ENCODE measurements around the gene MMP10.

DNA sequence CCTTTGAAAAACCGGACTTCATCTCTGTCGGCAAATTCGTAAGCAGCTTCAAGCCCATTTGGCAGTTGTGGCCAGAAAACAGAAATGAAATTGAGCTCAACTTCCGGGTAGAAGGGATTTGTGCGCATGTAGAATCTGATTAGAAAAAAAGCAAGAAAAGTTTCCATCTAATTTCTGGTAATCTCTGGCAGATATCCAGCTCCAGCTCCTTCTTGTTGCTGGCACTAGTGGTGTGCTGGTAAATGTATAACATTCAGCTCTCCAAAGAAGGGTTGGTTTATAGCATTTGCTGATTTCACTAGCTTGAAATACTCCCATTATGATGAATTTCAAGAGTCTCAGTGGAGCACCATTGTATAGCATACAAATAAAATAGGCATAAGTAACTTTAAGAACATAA lies 12.2 kb upstream of the MMP10 start:
- TF ChIP-seq, protein P1, sequence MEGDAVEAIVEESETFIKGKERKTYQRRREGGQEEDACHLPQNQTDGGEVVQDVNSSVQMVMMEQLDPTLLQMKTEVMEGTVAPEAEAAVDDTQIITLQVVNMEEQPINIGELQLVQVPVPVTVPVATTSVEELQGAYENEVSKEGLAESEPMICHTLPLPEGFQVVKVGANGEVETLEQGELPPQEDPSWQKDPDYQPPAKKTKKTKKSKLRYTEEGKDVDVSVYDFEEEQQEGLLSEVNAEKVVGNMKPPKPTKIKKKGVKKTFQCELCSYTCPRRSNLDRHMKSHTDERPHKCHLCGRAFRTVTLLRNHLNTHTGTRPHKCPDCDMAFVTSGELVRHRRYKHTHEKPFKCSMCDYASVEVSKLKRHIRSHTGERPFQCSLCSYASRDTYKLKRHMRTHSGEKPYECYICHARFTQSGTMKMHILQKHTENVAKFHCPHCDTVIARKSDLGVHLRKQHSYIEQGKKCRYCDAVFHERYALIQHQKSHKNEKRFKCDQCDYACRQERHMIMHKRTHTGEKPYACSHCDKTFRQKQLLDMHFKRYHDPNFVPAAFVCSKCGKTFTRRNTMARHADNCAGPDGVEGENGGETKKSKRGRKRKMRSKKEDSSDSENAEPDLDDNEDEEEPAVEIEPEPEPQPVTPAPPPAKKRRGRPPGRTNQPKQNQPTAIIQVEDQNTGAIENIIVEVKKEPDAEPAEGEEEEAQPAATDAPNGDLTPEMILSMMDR (IDR thresholded peaks at IDR 0.05; ENCODE audit: low read depth, low read length, poor library complexity, severe bottlenecking) = no peak
- TF ChIP-seq EZH2phosphoT487 (IDR thresholded peaks at IDR 0.05; ENCODE audit: borderline replicate concordance, low read length) = no peak

Data from DOHH2 (cell line).